Parathyroid adenoma (tissue), 2 donors: ENCODE results near the gene ILRUN.
"Not testable (repeated sequence)": the region's sequence is repeated elsewhere in the genome, so short reads cannot be mapped to it uniquely, and the experiment has no call there.

Experiments used
- H2AFZ ChIP-seq: fragments of 300-600 bp; sonication (generic); one replicate; pipeline ENCODE4 v1.7.0; 2017; ENCODE audit warnings: antibody characterized with exemption, mild to moderate bottlenecking
- H3K27ac ChIP-seq: fragments of 300-600 bp; sonication (generic); one replicate; pipeline ENCODE4 v1.7.0; 2017
- H3K27me3 ChIP-seq: fragments of 300-600 bp; sonication (generic); one replicate; pipeline ENCODE4 v1.7.0; 2017; ENCODE audit warnings: low read length; ENCODE audit not compliant: control insufficient read depth, insufficient read depth
- H3K36me3 ChIP-seq: fragments of 300-600 bp; sonication (generic); one replicate; pipeline ENCODE4 v1.7.0; 2017; ENCODE audit warnings: low read length; ENCODE audit not compliant: control insufficient read depth, insufficient read depth
- H3K4me1 ChIP-seq: fragments of 300-600 bp; sonication (generic); one replicate; pipeline ENCODE4 v1.7.0; 2017; ENCODE audit warnings: control low read depth
- H3K4me2 ChIP-seq: fragments of 300-600 bp; sonication (generic); one replicate; pipeline ENCODE4 v1.7.0; 2017; ENCODE audit warnings: low read length
- H3K4me3 ChIP-seq: fragments of 300-600 bp; sonication (generic); one replicate; pipeline ENCODE4 v1.7.0; 2017; ENCODE audit warnings: low read depth, low read length
- H3K79me2 ChIP-seq: fragments of 300-600 bp; sonication (generic); one replicate; pipeline ENCODE4 v1.7.0; 2017; ENCODE audit warnings: control low read depth
- H3K9ac ChIP-seq: fragments of 300-600 bp; sonication (generic); one replicate; pipeline ENCODE4 v1.7.0; 2017; ENCODE audit warnings: mild to moderate bottlenecking
- H3K9me3 ChIP-seq: fragments of 300-600 bp; sonication (generic); one replicate; pipeline ENCODE4 v1.7.0; 2017; ENCODE audit warnings: low read length; ENCODE audit not compliant: control insufficient read depth
- CTCF ChIP-seq: fragments of 300-600 bp; sonication (generic); IDR thresholded peaks from one replicate; pipeline ENCODE4 v1.7.0; 2017; ENCODE audit warnings: antibody characterized with exemption, mild to moderate bottlenecking
- donor health status: primary hyperparathyroidism.

The ILRUN gene

GRCh38 chr6:34679552-34680253 lies 16.9 kb downstream of the ILRUN start:
- H3K9me3 ChIP-seq: no peaks in the 10 kb centered on the region
- H3K9ac ChIP-seq: no peak overlapping the region
- H2AFZ ChIP-seq: no peak overlapping the region
- no peak overlapping the region for H3K4me3 ChIP-seq
- no peak for TF ChIP-seq CTCF
- H3K36me3 ChIP-seq: no peaks in the 10 kb centered on the region
- no peaks in the 10 kb centered on the region for H3K4me1 ChIP-seq
- peaks cover 27% of the 10 kb centered on the region for H3K79me2 ChIP-seq
- H3K27ac ChIP-seq: no peak overlapping the region
- no peak overlapping the region for H3K4me2 ChIP-seq
- no peaks in the 10 kb centered on the region for H3K27me3 ChIP-seq

- H3K27ac ChIP-seq: no peak overlapping the region
- no peak overlapping the region for H2AFZ ChIP-seq
- no peak overlapping the region for H3K4me3 ChIP-seq
- no peaks in the 10 kb centered on the region for H3K36me3 ChIP-seq
- H3K9me3 ChIP-seq: no peaks in the 10 kb centered on the region
- no peaks in the 10 kb centered on the region for H3K27me3 ChIP-seq
- H3K4me2 ChIP-seq: no peak overlapping the region
- H3K79me2 ChIP-seq: peaks cover 19% of the 10 kb centered on the region
- no peak for TF ChIP-seq CTCF
- H3K9ac ChIP-seq: no peak overlapping the region
- no peaks in the 10 kb centered on the region for H3K4me1 ChIP-seq
Measured at GRCh38 chr6:34676140-34676539, 20.4 kb downstream of the ILRUN start.

GRCh38 chr6:34674930-34675329 lies 21.6 kb downstream of the ILRUN start:
- not testable (repeated sequence) for H3K27me3 ChIP-seq, H3K4me2 ChIP-seq, H3K9me3 ChIP-seq, H3K4me1 ChIP-seq, H2AFZ ChIP-seq, H3K27ac ChIP-seq, H3K9ac ChIP-seq, H3K4me3 ChIP-seq, H3K36me3 ChIP-seq
- peaks cover 25% of the 10 kb centered on the region for H3K79me2 ChIP-seq

GRCh38 chr6:34674268-34674639 lies 22.3 kb downstream of the ILRUN start:
- Histone ChIP-seq H3K9me3 (no peaks in the 10 kb centered on the region), H3K27me3 (no peaks in the 10 kb centered on the region), H3K27ac (no peak overlapping the region), H3K9ac (no peak overlapping the region), H3K36me3 (no peaks in the 10 kb centered on the region), H3K4me2 (no peak overlapping the region), H2AFZ (no peak overlapping the region), H3K79me2 (peaks cover 32% of the 10 kb centered on the region), H3K4me1 (no peaks in the 10 kb centered on the region), H3K4me3 (no peak overlapping the region)
- TF ChIP-seq CTCF: no peak

- Histone ChIP-seq H3K4me2 (no peak overlapping the region), H3K27ac (no peak overlapping the region), H3K4me3 (no peak overlapping the region), H3K9me3 (no peaks in the 10 kb centered on the region), H3K9ac (no peak overlapping the region), H3K4me1 (no peaks in the 10 kb centered on the region), H3K36me3 (no peaks in the 10 kb centered on the region), H3K27me3 (no peaks in the 10 kb centered on the region), H2AFZ (no peak overlapping the region), H3K79me2 (peaks cover 40% of the 10 kb centered on the region)
- TF ChIP-seq CTCF: no peak
Measured at GRCh38 chr6:34673064-34673463, 23.5 kb downstream of the ILRUN start.
